Measurements from ENCODE around the gene PMVK. TPM values are rescaled to one million over a fixed set of nuclear protein-coding genes. Genes with fewer than 3 reads are reported as not detected.

Gene PMVK
- total and polyA plus RNA-seq, 4 donors = 9.7 to 37.3 (median 18.6) TPM

DNA sequence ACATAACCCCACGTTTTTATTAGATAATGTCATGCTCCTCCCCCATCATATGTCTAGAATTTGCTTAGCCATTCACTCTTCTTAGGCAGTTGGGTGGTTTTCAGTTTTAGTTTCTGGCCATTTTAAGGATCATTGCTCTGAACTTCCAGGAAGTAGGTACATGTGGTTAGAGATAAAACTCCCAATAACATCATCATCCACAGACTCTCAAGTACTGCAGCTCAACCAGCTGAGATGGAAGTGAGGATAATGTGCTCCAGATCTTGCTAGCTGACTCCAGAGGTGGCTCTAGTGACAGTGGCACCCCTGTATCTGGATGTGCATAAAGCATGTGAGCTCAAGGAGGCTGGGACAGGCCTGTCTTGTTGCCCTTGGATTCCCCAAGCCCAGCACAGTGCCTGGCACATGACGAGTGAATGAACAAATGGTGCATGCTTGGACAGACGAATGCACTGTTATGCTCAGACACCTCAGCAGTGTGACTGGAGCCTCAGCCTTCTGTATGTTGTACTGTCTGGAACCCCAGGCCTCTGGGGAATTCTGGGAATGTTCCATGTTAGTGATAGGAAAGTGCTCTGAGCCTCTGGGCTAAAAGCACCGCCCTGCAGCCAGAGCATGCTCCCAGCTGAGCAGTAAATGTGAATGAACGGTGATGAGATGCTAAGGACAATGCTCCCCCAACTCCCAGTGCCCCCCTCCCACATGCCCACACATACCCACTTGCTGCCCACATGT is 50.1 kb downstream of the PMVK start:
- TF ChIP-seq, protein P1, sequence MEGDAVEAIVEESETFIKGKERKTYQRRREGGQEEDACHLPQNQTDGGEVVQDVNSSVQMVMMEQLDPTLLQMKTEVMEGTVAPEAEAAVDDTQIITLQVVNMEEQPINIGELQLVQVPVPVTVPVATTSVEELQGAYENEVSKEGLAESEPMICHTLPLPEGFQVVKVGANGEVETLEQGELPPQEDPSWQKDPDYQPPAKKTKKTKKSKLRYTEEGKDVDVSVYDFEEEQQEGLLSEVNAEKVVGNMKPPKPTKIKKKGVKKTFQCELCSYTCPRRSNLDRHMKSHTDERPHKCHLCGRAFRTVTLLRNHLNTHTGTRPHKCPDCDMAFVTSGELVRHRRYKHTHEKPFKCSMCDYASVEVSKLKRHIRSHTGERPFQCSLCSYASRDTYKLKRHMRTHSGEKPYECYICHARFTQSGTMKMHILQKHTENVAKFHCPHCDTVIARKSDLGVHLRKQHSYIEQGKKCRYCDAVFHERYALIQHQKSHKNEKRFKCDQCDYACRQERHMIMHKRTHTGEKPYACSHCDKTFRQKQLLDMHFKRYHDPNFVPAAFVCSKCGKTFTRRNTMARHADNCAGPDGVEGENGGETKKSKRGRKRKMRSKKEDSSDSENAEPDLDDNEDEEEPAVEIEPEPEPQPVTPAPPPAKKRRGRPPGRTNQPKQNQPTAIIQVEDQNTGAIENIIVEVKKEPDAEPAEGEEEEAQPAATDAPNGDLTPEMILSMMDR (IDR thresholded peaks at IDR 0.05; ENCODE audit: low read depth, low read length, missing input control) = no peak
- no peak for TF ChIP-seq SP1 (IDR thresholded peaks at IDR 0.05)
- TF ChIP-seq RXRA (IDR thresholded peaks at IDR 0.05) = no peak
- TF ChIP-seq FOXA2 (IDR thresholded peaks at IDR 0.05) = no peak
- no peak for TF ChIP-seq FOXA1 (IDR thresholded peaks at IDR 0.05)
- TF ChIP-seq, protein P2, sequence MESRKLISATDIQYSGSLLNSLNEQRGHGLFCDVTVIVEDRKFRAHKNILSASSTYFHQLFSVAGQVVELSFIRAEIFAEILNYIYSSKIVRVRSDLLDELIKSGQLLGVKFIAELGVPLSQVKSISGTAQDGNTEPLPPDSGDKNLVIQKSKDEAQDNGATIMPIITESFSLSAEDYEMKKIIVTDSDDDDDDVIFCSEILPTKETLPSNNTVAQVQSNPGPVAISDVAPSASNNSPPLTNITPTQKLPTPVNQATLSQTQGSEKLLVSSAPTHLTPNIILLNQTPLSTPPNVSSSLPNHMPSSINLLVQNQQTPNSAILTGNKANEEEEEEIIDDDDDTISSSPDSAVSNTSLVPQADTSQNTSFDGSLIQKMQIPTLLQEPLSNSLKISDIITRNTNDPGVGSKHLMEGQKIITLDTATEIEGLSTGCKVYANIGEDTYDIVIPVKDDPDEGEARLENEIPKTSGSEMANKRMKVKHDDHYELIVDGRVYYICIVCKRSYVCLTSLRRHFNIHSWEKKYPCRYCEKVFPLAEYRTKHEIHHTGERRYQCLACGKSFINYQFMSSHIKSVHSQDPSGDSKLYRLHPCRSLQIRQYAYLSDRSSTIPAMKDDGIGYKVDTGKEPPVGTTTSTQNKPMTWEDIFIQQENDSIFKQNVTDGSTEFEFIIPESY (IDR thresholded peaks at IDR 0.05) = no peak
- no peak for TF ChIP-seq JUND (IDR thresholded peaks at IDR 0.05)
- no peak for TF ChIP-seq REST (IDR thresholded peaks at IDR 0.05)
- TF ChIP-seq, protein P3, sequence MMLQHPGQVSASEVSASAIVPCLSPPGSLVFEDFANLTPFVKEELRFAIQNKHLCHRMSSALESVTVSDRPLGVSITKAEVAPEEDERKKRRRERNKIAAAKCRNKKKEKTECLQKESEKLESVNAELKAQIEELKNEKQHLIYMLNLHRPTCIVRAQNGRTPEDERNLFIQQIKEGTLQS (IDR thresholded peaks at IDR 0.05) = no peak
- TF ChIP-seq HNF4A (conservative IDR thresholded peaks at IDR 0.05) = no peak
- no peak for TF ChIP-seq YY1 (IDR thresholded peaks at IDR 0.05)
- no peak for TF ChIP-seq NR2F2 (IDR thresholded peaks at IDR 0.05)
- TF ChIP-seq GABPA (IDR thresholded peaks at IDR 0.05 in 1 of 2, conservative IDR thresholded peaks at IDR 0.05 in 1 of 2) = no peak
- no peak for TF ChIP-seq TAF1 (conservative IDR thresholded peaks at IDR 0.05)
- no peak for TF ChIP-seq RAD21 (IDR thresholded peaks at IDR 0.05)
- no peak for TF ChIP-seq MAX (IDR thresholded peaks at IDR 0.05)
- TF ChIP-seq EGR1 (IDR thresholded peaks at IDR 0.05; ENCODE audit: low read depth in 2 of 2) = no peak
- TF ChIP-seq HNF4G (IDR thresholded peaks at IDR 0.05) = no peak
- Histone ChIP-seq H3K27ac (ENCODE audit: low read depth in 1 of 2, low read length in 2 of 2) (no peak overlapping the region), H3K9ac (ENCODE audit: low read depth in 1 of 2, low read length in 2 of 2) (no peak overlapping the region), H3K27me3 (ENCODE audit: control insufficient read depth in 4 of 4, insufficient read depth in 4 of 4, low read length in 3 of 4) (no peaks in the 10 kb centered on the region), H3K4me3 (ENCODE audit: low read depth in 1 of 3, low read length in 3 of 3) (no peak overlapping the region), H3K36me3 (ENCODE audit: control insufficient read depth in 4 of 4, insufficient read depth in 3 of 4, low read depth in 1 of 4, low read length in 3 of 4) (no peaks in the 10 kb centered on the region), H3K9me3 (ENCODE audit: control insufficient read depth in 4 of 4, low read length in 3 of 4) (no peaks in the 10 kb centered on the region), H3K4me1 (ENCODE audit: control insufficient read depth in 4 of 4, insufficient read depth in 4 of 4, low read length in 3 of 4) (peaks cover 0 to 3% (median 0%) of the 10 kb centered on the region in 4 donors)
- DNase-seq (ENCODE audit: low spot score) = no peak
- WGBS = 74% methylated on average over 5 of the region's 5 CpGs

Measured in liver (tissue), 9 donors.